Heart left ventricle (tissue), 16 donors: Measurements from ENCODE around the gene TNRC18. TPM values are rescaled to one million over a fixed set of nuclear protein-coding genes. Genes with fewer than 3 reads are reported as not detected.

Experiments used
- ATAC-seq, 4 donors: fragments of 200-7000 bp; cut with Tn5 transposase; one replicate each; pipeline ENCODE4 v1.9.1; 2020 to 2022; ENCODE audit warnings: moderate library complexity in 4 of 4, mild to moderate bottlenecking in 3 of 4, moderate number of reproducible peaks in 1 of 4
- DNase-seq, 5 donors: peaks; one replicate each; pipeline ENCODE4 v3.0.0-alpha.2; 2020
- H3K27ac ChIP-seq, 12 donors: fragments of 200-600 bp; sonication (generic) in 4 of 12; one replicate each; pipeline versions ENCODE4 v1.5.0 to v1.8.0; 2016 to 2022; ENCODE audit warnings: mild to moderate bottlenecking in 2 of 12
- H3K27me3 ChIP-seq, 9 donors: fragments of 200-600 bp; sonication (generic) in 2 of 9; one replicate each; pipeline versions ENCODE4 v1.5.1 to v1.8.0; 2016 to 2022; ENCODE audit warnings: mild to moderate bottlenecking in 3 of 9
- H3K36me3 ChIP-seq, 9 donors: fragments of 200-600 bp; sonication (generic) in 2 of 9; one replicate each; pipeline versions ENCODE4 v1.5.0 to v1.8.0; 2018 to 2022; ENCODE audit warnings: mild to moderate bottlenecking in 2 of 9
- H3K4me1 ChIP-seq, 12 donors: fragments of 200-600 bp; sonication (generic) in 4 of 12; one replicate each; pipeline versions ENCODE4 v1.5.0 to v1.8.0; 2016 to 2022; ENCODE audit warnings: mild to moderate bottlenecking in 3 of 12
- H3K4me3 ChIP-seq, 12 donors: fragments of 200-600 bp; sonication (generic) in 4 of 12; one replicate each; pipeline versions ENCODE4 v1.5.0 to v1.8.0; 2017 to 2022; ENCODE audit warnings: mild to moderate bottlenecking in 9 of 12, moderate library complexity in 4 of 12
- H3K9me3 ChIP-seq, 12 donors: fragments of 200-600 bp; sonication (generic) in 4 of 12; one replicate each; pipeline versions ENCODE4 v1.5.0 to v1.8.0; 2016 to 2022; ENCODE audit warnings: mild to moderate bottlenecking in 1 of 12
- POLR2A ChIP-seq, 2 donors: fragments of 450-650 bp; IDR thresholded peaks; one replicate each; pipeline ENCODE4 v1.6.1; 2017; ENCODE audit warnings: antibody characterized with exemption in 2 of 2, mild to moderate bottlenecking in 2 of 2, moderate library complexity in 2 of 2
- WGBS, 4 donors: extraction: QIAGEN DNeasy Blood & Tissue Kit in 2 of 4; methylation state at CpG; one replicate each; pipeline versions ENCODE4 v1.1.5 to v1.1.7; 2013 to 2018; 5-methylcytosine and 5-hydroxymethylcytosine counted together
- intact Hi-C, 10 donors: fragments of 100-400 bp; cut with DNase I; formaldehyde crosslinking; loops; one replicate each; pipeline versions ENCODE4 v1.11.1 to v1.14.2; 2022
- polyA plus RNA-seq, 2 donors: library from polyadenylated mRNA; stranded (reverse); fragments of 200-250 nt; gene quantifications; one replicate each; pipeline ENCODE4 v1.2.3, GENCODE V29; 2013
- total RNA-seq, 9 donors: library from RNA; depleted of rRNA in 2 of 9; stranded (reverse); fragments of >200 nt in 2 of 9; fragmentation: NEBNext Ultra II Directional in 3 of 9; extraction: Animal tissue kit (Norgen Biotek cat#: 25700) in 3 of 9; gene quantifications; one replicate each; pipeline versions ENCODE4 v1.1.0 to v1.2.4, GENCODE V29; 2016 to 2023
- TF ChIP-seq, protein P1 (sequence below), 12 donors: fragments of 200-600 bp; sonication (generic) in 4 of 12; IDR thresholded peaks; one replicate each; pipeline versions ENCODE4 v1.5.0 to v1.8.0; 2018 to 2022; ENCODE audit warnings: antibody characterized with exemption in 12 of 12, mild to moderate bottlenecking in 5 of 12
- donor health status: ischemic (EF 13 %, LVEDD 7.1; RV severe dilation, severe dysfunction).
- donor health status: healthy with polysubstance abuse.
- donor health status: DM: no; HTN: yes; CAD: no.
- donor health status: DM: no; HTN: no; CAD: no.
- donor health status: ischemic (EF 25% LVEDD 6.9; RV normal size, moderate dysfunction).
- donor health status: ischemic (EF 25% LVEDD 5.7; RV mildly dilated, moderate dysfunction).
- donor health status: healthy.
- donor health status: DM: yes; HTN: yes; CAD: no.
- donor health status: ischemic (EF 35%, LVEDD 5.7; RV mildly dilated, moderate dysfunction).
- donor health status: nonischemic (EF 11% LVEDD 7.7; RV severe dilation, severe dysfunction).
- donor health status: DM: yes; HTN: yes; CAD: no.
- donor health status: PGD.
- donor health status: ischemic (EF 29% LVEDD 5.4; RV normal size, mild dysfunction).
- donor health status: nonischemic (EF 23%, LVEDD 6.1; RV moderate dilation, normal function).

TNRC18 gene
- total and polyA plus RNA-seq, 11 donors, result 23.4 to 66.6 (median 33.7) TPM

DNA sequence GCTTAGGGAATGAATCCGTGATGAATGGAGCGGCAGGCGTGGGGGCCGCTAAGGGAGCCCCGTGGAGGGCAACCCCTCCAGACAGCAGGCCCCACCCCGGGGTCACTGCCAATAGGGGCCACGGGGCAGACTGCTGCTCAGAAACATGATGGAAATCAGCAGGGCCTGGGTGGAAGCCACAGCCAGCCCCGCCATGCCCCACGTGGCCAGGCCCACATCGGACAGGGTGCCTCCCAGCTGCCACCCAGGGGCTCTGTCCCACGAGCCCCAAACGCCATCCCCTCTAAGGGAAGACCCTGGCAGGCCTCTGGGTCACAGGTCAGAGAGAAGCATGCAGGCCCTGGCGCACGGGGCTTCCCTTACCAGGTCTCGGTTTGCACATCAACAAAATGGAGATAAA, 28.4 kb downstream of the TNRC18 start:
- Histone ChIP-seq H3K36me3 (peaks cover 0 to 55% (median 37%) of the 10 kb centered on the region in 9 donors), H3K4me1 (peaks cover 0 to 25% (median 13%) of the 10 kb centered on the region in 12 donors), H3K9me3 (no peaks in the 10 kb centered on the region), H3K27me3 (no peaks in the 10 kb centered on the region), H3K4me3 (no peak overlapping the region), H3K27ac (peak overlapping the region in 2 of 12 donors; percentile 13 to 49)
- DNase-seq (no peak), ATAC-seq (no peak)
- TF ChIP-seq, protein P1, sequence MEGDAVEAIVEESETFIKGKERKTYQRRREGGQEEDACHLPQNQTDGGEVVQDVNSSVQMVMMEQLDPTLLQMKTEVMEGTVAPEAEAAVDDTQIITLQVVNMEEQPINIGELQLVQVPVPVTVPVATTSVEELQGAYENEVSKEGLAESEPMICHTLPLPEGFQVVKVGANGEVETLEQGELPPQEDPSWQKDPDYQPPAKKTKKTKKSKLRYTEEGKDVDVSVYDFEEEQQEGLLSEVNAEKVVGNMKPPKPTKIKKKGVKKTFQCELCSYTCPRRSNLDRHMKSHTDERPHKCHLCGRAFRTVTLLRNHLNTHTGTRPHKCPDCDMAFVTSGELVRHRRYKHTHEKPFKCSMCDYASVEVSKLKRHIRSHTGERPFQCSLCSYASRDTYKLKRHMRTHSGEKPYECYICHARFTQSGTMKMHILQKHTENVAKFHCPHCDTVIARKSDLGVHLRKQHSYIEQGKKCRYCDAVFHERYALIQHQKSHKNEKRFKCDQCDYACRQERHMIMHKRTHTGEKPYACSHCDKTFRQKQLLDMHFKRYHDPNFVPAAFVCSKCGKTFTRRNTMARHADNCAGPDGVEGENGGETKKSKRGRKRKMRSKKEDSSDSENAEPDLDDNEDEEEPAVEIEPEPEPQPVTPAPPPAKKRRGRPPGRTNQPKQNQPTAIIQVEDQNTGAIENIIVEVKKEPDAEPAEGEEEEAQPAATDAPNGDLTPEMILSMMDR (IDR thresholded peaks at IDR 0.05), result no peak
- TF ChIP-seq POLR2A (IDR thresholded peaks at IDR 0.05), result no peak
- WGBS, 4 donors, result 67 to 84% (median 82%) methylated on average over 7 to 15 of the region's 15 CpGs
- intact Hi-C loops, result no loop called here

DNA sequence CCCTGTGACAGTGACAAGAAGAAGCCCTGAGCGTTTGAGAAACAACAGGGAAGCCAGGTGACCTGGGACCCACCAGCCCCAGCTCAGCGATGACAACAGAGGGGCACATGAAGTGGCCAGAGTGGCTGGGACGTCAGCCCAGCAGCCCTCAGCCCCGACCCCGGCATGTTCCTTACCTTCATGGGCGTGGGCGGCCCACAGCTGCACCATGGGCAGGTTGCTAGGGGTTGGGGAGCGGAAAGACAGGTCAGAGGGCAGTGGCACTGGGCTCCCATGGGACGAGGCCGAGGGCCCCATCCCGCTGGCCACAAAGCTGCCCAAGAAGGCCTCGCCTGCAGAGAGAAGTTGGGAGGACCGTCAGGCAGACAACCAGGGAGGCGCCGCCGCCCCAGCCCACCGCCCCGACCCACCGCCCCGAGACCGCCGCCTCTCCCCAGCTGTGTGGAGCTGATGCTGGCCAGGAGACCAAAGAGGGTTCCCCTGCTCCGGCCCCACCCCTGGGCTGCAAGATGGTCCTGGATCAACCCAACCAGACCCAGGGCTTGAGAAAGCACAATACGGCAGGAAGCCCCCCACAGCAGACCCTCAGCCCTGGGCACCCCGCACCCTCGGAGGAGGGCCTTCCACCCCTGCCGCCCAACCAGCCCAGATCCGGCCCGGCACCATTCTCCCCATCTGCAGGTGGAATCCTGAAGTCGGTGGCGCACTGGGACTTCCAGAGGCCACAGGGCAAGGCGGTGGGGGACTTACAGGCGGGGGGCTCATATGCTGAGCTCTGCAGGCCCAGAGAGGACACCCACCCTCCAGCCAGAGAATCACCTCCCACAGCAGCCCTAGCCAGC, 29.1 kb downstream of the TNRC18 start:
- no peak for DNase-seq
- peaks cover 0 to 25% (median 13%) of the 10 kb centered on the region in 12 donors for H3K4me1 ChIP-seq
- WGBS, 4 donors, result 85 to 90% (median 87%) methylated on average over 11 to 33 of the region's 33 CpGs
- ATAC-seq, result no peak
- TF ChIP-seq POLR2A (IDR thresholded peaks at IDR 0.05), result no peak
- TF ChIP-seq, protein P1 (IDR thresholded peaks at IDR 0.05), result no peak
- H3K27me3 ChIP-seq, result no peaks in the 10 kb centered on the region
- no peaks in the 10 kb centered on the region for H3K9me3 ChIP-seq
- peak overlapping the region in 1 of 12 donors; percentile 49 for H3K27ac ChIP-seq
- H3K36me3 ChIP-seq, result peaks cover 0 to 61% (median 45%) of the 10 kb centered on the region in 9 donors
- no peak overlapping the region for H3K4me3 ChIP-seq
- intact Hi-C loops, result no loop called here

DNA sequence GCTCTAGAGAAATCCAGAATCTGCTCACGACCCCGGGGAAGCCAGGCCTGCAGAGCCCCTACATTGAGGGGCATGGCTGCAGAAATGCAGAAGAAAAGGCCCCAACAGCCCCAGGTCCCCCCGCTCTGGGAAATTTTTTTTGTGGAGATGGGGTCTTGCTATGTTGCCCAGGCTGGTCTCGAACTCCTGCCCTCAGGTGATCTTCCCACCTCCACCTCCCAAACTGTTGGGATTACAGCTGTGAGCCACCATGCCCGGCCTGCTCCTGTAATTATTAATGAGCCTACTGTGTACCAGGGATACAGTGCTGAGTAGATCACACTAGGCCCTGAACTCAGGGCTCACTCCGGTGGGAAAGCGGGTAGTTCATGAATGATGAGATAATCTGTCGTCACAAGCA, 29.9 kb downstream of the TNRC18 start:
- no peak for TF ChIP-seq POLR2A (IDR thresholded peaks at IDR 0.05)
- TF ChIP-seq, protein P1 (IDR thresholded peaks at IDR 0.05), result no peak
- Histone ChIP-seq H3K27me3 (no peaks in the 10 kb centered on the region), H3K4me1 (peaks cover 0 to 25% (median 13%) of the 10 kb centered on the region in 12 donors), H3K36me3 (peaks cover 0 to 67% (median 48%) of the 10 kb centered on the region in 9 donors), H3K4me3 (no peak overlapping the region), H3K9me3 (no peaks in the 10 kb centered on the region), H3K27ac (no peak overlapping the region)
- intact Hi-C loops, result no loop called here
- DNase-seq, result no peak
- 85 to 89% (median 88%) methylated on average over 7 to 8 of the region's 8 CpGs for WGBS, 4 donors
- ATAC-seq, result no peak

DNA sequence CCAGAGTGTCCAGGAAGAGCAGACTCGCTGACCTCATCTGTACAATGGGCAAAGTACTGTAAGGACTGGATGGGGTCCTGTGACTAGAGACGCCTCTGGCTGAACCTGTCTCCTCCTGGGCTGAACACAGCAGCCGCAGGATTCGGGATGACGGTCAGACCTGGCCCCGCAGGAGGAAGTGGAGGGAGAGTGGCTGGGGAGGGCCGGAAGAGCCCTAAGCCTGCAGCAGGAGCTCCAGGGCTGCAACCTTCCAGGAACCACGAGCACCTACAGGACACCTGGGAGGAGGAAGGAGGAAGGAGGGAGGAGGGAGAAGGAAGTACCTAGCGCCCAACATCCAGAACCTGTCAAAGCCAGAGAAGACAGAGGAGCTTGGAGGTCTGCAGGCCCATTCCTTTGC, 30.3 kb downstream of the TNRC18 start:
- ATAC-seq (no peak), DNase-seq (no peak)
- TF ChIP-seq, protein P1 (IDR thresholded peaks at IDR 0.05), result no peak
- no peak for TF ChIP-seq POLR2A (IDR thresholded peaks at IDR 0.05)
- WGBS, 4 donors, result 66 to 86% (median 84%) methylated on average over 8 to 9 of the region's 9 CpGs
- intact Hi-C loops, result no loop called here
- Histone ChIP-seq H3K36me3 (peaks cover 0 to 71% (median 51%) of the 10 kb centered on the region in 9 donors), H3K4me1 (peaks cover 0 to 25% (median 13%) of the 10 kb centered on the region in 12 donors), H3K4me3 (no peak overlapping the region), H3K27me3 (no peaks in the 10 kb centered on the region), H3K9me3 (no peaks in the 10 kb centered on the region), H3K27ac (no peak overlapping the region)
